ENCODE measurements around the gene JUNB. TPM values are rescaled to one million over a fixed set of nuclear protein-coding genes. Genes with fewer than 3 reads are reported as not detected.

The JUNB gene
- total RNA-seq, 1 donor from 2014 or later: 1,161 TPM

- TF ChIP-seq CTCF (IDR thresholded peaks at IDR 0.05): no peak
- TF ChIP-seq POLR2AphosphoS5 (IDR thresholded peaks at IDR 0.05; ENCODE audit: insufficient read depth in 1 of 2, low read depth in 1 of 2): no peak
- TF ChIP-seq POLR2A (IDR thresholded peaks at IDR 0.05): no peak
- intact Hi-C loops (cut with DNase I): loop anchor here (2.0 kb wide), 1 partner anchor 74 kb away; no protein-coding TSS in a partner anchor
Measured at GRCh38 chr19:12770922-12771321, 20.4 kb upstream of the JUNB start.

GRCh38 chr19:12772323-12772722, 19.0 kb upstream of the JUNB start:
- no peak for DNase-seq (ENCODE audit: extremely low spot score in 2 of 2)
- intact Hi-C loops (cut with DNase I): no loop called here
- TF ChIP-seq CTCF (IDR thresholded peaks at IDR 0.05) (no peak), POLR2A (IDR thresholded peaks at IDR 0.05) (no peak), POLR2AphosphoS5 (IDR thresholded peaks at IDR 0.05; ENCODE audit: insufficient read depth in 1 of 2, low read depth in 1 of 2) (no peak)

More at GRCh38 chr19:12770922-12771321, 20.4 kb upstream of the JUNB start:
- Histone ChIP-seq H3K27ac (no peak overlapping the region), H3K27me3 (no peaks in the 10 kb centered on the region), H3K9me3 (no peaks in the 10 kb centered on the region), H3K36me3 (no peaks in the 10 kb centered on the region), H3K4me3 (no peak overlapping the region), H3K4me1 (peaks cover 17% of the 10 kb centered on the region)
- DNase-seq (ENCODE audit: extremely low spot score in 2 of 2): no peak

GRCh38 chr19:12773571-12773970, 17.7 kb upstream of the JUNB start:
- H3K27me3 ChIP-seq: no peaks in the 10 kb centered on the region
- intact Hi-C loops (cut with DNase I): no loop called here
- H3K4me3 ChIP-seq: no peak overlapping the region
- TF ChIP-seq POLR2AphosphoS5 (IDR thresholded peaks at IDR 0.05; ENCODE audit: insufficient read depth in 1 of 2, low read depth in 1 of 2): no peak
- no peak for TF ChIP-seq POLR2A (IDR thresholded peaks at IDR 0.05)
- no peak for TF ChIP-seq CTCF (IDR thresholded peaks at IDR 0.05)
- peaks cover 28% of the 10 kb centered on the region for H3K4me1 ChIP-seq
- H3K36me3 ChIP-seq: no peaks in the 10 kb centered on the region
- H3K27ac ChIP-seq: no peak overlapping the region
- no peak for DNase-seq (ENCODE audit: extremely low spot score in 2 of 2)
- H3K9me3 ChIP-seq: no peaks in the 10 kb centered on the region

More at GRCh38 chr19:12772323-12772722, 19.0 kb upstream of the JUNB start:
- Histone ChIP-seq H3K4me3 (no peak overlapping the region), H3K4me1 (peaks cover 19% of the 10 kb centered on the region), H3K9me3 (no peaks in the 10 kb centered on the region), H3K27ac (no peak overlapping the region), H3K27me3 (no peaks in the 10 kb centered on the region), H3K36me3 (no peaks in the 10 kb centered on the region)

DNA sequence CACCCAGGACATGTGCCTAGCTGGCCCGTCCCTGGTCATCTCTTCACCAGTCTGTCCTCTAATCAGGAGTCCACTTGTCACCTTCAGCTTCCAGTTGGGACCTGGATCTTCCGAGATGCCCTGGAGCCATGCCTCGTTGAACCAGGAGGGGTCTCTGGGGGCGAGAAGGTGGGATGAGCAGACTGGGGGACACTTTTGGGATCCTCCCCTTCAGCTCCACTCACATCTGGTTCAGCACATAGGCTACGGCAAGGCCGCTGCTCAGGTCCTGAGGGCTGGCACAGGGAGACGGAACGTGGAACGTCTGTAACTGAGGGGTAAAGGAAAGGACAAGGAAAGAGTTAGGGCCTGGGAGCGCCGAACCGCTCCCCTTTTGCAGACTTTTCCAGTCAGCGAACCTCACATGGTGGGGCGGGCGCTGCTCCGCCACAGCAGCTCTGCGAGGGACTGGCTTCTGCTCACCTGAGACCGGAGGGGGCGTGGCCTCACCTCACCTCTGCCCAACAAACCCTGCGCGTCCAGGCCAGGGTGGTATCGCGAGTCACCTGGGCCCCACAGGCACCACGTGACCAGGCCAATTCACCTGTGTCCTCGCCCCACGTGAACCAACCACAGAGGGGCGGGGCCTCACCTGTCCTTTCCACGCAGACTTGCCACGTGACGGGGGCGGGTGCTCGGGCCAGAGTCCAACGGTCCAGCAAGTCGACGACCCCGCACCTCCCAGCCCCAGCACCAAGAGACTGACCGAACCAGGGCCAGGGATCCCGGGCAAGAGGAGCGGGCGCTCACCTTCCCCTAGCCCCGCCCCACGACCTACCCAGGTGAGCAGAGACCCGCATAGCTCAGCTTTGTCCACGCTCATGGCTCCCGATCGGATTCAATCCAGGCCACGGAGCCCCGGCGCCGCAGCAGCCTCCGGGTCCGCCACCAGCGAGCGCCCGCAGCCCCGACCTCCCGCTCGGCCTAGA, 16.4 kb upstream of the JUNB start, which contains the start of gene HOOK2:
HOOK2 (minus strand) TSS at position 965 of the 968 bp plus-strand sequence; CDS start at position 862, 103 bp downstream.
- intact Hi-C loops (cut with DNase I): no loop called here
- Histone ChIP-seq H3K4me1 (peaks cover 38% of the 10 kb centered on the region), H3K27me3 (no peaks in the 10 kb centered on the region), H3K27ac (peak within 1 kb of the TSS; percentile 94), H3K9me3 (no peaks in the 10 kb centered on the region), H3K36me3 (no peaks in the 10 kb centered on the region), H3K4me3 (peak within 1 kb of the TSS; percentile 70 to 86)
- DNase-seq (ENCODE audit: extremely low spot score in 2 of 2): no peak
- TF ChIP-seq POLR2AphosphoS5 (IDR thresholded peaks at IDR 0.05; ENCODE audit: insufficient read depth in 1 of 2, low read depth in 1 of 2) (peak; percentile 47 to 53), CTCF (IDR thresholded peaks at IDR 0.05) (no peak), POLR2A (IDR thresholded peaks at IDR 0.05) (peak in 1 of 2 donors; percentile 25)
